ENCODE measurements around the gene GRIA1.

DNA sequence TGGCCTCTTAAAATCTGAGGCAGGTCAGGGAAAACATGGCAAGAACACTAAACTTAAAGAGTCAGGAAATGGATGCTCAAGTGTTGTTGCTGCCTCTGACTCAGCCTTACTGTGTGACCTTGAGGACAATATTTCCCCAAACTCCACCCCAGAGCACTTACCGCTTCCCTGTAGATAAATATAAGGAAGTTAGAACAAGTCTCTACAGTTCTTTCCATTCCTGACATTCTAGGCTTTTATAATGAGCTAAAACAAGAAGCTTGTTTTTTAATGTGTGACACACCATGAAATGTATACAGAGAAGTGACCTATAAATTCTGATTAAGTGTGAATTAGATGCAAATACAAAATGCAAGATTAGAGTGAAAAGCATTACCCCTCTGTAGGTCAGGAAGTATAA lies 129.3 kb downstream of the GRIA1 start:
- TF ChIP-seq CEBPB (IDR thresholded peaks at IDR 0.05) (no peak), EP300 (IDR thresholded peaks at IDR 0.05; ENCODE audit: borderline replicate concordance) (no peak), FOXM1 (IDR thresholded peaks at IDR 0.05; ENCODE audit: borderline replicate concordance, low read depth) (no peak)
- TF ChIP-seq, protein P1, sequence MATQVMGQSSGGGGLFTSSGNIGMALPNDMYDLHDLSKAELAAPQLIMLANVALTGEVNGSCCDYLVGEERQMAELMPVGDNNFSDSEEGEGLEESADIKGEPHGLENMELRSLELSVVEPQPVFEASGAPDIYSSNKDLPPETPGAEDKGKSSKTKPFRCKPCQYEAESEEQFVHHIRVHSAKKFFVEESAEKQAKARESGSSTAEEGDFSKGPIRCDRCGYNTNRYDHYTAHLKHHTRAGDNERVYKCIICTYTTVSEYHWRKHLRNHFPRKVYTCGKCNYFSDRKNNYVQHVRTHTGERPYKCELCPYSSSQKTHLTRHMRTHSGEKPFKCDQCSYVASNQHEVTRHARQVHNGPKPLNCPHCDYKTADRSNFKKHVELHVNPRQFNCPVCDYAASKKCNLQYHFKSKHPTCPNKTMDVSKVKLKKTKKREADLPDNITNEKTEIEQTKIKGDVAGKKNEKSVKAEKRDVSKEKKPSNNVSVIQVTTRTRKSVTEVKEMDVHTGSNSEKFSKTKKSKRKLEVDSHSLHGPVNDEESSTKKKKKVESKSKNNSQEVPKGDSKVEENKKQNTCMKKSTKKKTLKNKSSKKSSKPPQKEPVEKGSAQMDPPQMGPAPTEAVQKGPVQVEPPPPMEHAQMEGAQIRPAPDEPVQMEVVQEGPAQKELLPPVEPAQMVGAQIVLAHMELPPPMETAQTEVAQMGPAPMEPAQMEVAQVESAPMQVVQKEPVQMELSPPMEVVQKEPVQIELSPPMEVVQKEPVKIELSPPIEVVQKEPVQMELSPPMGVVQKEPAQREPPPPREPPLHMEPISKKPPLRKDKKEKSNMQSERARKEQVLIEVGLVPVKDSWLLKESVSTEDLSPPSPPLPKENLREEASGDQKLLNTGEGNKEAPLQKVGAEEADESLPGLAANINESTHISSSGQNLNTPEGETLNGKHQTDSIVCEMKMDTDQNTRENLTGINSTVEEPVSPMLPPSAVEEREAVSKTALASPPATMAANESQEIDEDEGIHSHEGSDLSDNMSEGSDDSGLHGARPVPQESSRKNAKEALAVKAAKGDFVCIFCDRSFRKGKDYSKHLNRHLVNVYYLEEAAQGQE (IDR thresholded peaks at IDR 0.05; ENCODE audit: low read depth): no peak
